Esophagus muscularis mucosa (tissue), 4 donors: Measurements from ENCODE around the gene CCR8.

Experiments used
- EP300 ChIP-seq: sonication (generic); formaldehyde crosslinking; IDR thresholded peaks from one replicate; pipeline ENCODE4 v1.6.1; 2017; ENCODE audit warnings: antibody characterized with exemption
- POLR2A ChIP-seq: fragments of 450-650 bp; IDR thresholded peaks from one replicate; pipeline ENCODE4 v1.6.1; 2017; ENCODE audit warnings: antibody characterized with exemption, moderate library complexity, mild to moderate bottlenecking, low read depth
- TF ChIP-seq, protein P1 (sequence below), 3 experiments: fragments of 200-600 bp in 2 of 3; fragments of 450-650 bp in 1 of 3; sonication (generic) in 2 of 3; IDR thresholded peaks; one replicate each; pipeline ENCODE4 v1.5.1; 2017 to 2019; ENCODE audit warnings: antibody characterized with exemption in 3 of 3, mild to moderate bottlenecking in 2 of 3, moderate library complexity in 1 of 3

- no peak for TF ChIP-seq EP300
- TF ChIP-seq POLR2A = no peak
- TF ChIP-seq, protein P1, sequence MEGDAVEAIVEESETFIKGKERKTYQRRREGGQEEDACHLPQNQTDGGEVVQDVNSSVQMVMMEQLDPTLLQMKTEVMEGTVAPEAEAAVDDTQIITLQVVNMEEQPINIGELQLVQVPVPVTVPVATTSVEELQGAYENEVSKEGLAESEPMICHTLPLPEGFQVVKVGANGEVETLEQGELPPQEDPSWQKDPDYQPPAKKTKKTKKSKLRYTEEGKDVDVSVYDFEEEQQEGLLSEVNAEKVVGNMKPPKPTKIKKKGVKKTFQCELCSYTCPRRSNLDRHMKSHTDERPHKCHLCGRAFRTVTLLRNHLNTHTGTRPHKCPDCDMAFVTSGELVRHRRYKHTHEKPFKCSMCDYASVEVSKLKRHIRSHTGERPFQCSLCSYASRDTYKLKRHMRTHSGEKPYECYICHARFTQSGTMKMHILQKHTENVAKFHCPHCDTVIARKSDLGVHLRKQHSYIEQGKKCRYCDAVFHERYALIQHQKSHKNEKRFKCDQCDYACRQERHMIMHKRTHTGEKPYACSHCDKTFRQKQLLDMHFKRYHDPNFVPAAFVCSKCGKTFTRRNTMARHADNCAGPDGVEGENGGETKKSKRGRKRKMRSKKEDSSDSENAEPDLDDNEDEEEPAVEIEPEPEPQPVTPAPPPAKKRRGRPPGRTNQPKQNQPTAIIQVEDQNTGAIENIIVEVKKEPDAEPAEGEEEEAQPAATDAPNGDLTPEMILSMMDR (IDR thresholded peaks at IDR 0.05) = no peak
Measured at GRCh38 chr3:39285332-39285731, 44.2 kb upstream of the CCR8 start.
